Posterior cingulate gyrus (tissue), 11 donors: ENCODE measurements around the gene TP53.
"Not testable (repeated sequence)": the region's sequence is repeated elsewhere in the genome, so short reads cannot be mapped to it uniquely, and the experiment has no call there.

Experiments
- DNase-seq, 10 donors: peaks; one replicate each; pipeline versions ENCODE4 v3.0.0 to v3.0.0-alpha.2; 2020 to 2021; ENCODE audit warnings: mixed read lengths in 3 of 10
- intact Hi-C: fragments of 100-400 bp; cut with DNase I; formaldehyde crosslinking; loops from one replicate; pipeline ENCODE4 v1.15.1; 2023

Gene TP53

GRCh38 chr17:7644775-7645174 is 42.5 kb downstream of the TP53 start:
- DNase-seq = no peak
- intact Hi-C loops = no loop called here

- DNase-seq, intact Hi-C loops: not testable (repeated sequence)
These were observed 45.7 kb downstream of the TP53 start for GRCh38 chr17:7641635-7642034.

DNA sequence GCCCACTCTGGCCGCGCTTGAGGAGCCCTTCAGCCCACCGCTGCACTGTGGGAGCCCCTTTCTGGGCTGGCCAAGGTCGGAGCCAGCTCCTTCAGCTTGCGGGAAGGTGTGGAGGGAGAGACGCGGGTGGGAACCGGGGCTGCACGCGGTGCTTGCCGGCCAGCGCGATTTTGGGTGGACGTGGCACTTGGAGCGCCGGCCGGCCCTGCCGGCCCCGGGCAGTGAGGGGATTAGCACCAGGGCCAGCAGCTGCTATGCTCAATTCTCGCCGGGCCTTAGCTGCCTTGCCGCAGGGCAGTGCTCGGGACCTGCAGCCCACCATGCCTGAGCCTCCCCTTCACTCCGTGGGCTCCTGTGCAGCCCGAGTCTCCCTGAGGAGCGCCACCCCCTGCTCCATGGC is 46.5 kb downstream of the TP53 start:
- intact Hi-C loops = no loop called here
- no peak for DNase-seq

DNA sequence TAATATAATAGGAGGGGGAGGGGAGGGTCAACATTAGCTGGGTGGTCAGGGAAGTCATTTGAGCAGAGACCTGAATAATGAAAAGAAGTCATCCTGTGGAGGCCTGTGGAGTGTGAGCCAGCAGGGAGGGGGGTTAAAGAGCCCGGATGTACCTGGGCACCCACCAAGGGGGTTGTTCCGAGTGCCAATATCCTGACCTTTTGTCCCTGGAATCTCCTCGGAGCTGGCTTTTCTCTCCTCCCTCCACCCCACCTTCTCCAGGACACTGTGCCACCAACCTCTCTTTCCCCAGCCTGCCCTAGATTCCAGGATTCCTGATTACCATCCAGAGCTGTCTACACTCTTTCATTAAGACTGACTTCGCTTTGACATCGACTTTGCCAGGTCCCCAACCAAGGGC is 51.1 kb downstream of the TP53 start:
- no peak for DNase-seq
- intact Hi-C loops = no loop called here

DNA sequence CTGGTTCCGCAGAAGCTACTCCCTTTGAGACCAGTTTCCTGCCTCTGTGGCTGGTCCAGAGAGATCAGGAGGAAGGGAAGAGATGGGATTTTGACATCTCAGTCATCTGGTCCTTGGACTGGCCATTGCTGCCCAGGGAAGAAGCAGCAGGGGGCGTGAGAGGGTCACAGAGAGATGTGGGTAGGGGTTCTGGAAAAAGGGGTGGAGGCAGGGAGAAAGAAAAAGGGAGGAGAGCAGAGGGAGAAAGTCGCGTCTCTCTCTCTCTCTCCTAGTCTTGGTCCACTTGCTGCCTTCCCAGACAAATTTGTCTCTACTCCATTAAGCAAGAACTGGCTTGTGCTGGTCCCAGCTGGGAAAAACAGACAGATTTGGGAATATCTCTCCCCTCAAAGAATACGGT is 52.9 kb downstream of the TP53 start:
- DNase-seq = peak in 5 of 10 donors; percentile 43 to 90 (median 50)
- intact Hi-C loops = loop anchor here (2.0 kb wide), 1 partner anchor 54 kb away; the partner anchor contains the start of gene WRAP53

- DNase-seq = peak in 1 of 10 donors; percentile 29
- intact Hi-C loops = no loop called here
These were observed 54.2 kb downstream of the TP53 start for GRCh38 chr17:7633093-7633492.

GRCh38 chr17:7632492-7632894 is 54.8 kb downstream of the TP53 start:
- peak in 2 of 10 donors; percentile 12 to 69 for DNase-seq
- intact Hi-C loops = no loop called here

DNA sequence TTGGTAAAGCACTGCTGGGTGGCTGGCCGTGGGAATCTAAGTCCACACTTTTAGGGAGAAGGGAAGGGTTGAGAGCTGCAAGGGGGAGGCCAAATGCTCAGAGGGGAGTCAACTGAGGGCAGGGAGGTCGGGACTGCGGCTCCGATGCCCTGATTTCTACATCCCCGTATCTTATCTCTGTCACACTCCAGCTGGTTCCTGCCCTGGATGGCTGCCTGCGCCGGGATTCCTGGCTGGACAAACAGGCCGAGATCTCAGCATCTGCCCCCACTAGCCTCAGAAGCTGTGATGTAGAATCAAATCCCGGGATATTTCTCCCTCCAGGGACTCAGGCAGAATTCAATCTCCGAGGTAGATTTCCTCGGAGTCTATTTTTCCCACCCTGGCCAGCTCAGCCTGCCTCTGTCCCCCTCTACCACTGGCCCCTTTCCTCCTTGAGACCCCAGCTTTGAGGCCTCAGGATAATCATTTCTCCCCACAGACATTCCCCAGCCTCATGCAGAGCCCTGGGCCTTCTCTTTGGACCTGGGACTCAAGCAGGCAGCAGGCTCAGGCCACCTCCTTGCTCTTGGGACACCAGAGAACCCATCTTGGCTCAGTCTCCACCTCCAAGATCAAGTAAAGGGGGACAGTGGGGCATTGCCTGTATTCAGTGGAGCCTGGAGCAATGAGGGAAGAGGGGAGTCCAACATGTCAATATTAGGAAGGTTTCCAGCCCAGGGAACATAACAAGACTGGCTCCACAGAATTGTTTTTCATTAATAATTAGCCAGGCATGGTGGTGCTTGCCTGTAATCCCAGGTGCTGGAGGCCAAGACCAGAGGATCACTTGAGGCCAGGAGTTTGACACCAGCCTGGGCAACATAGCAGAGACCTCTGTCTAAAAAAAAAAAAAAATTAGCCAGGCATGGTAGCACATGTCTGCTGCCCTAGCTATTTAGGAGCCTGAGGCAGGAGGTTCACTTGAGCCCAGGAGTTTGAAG is 55.6 kb downstream of the TP53 start:
- intact Hi-C loops = no loop called here

GRCh38 chr17:7629939-7630571 is 57.2 kb downstream of the TP53 start, which contains the start of gene SHBG:
TSS of gene SHBG (plus strand) at chr17:7630135. CDS start at chr17:7630173, 38 bp downstream.
- DNase-seq = peak in 2 of 10 donors; percentile 49 to 71
- intact Hi-C loops = no loop called here

More for the DNA sequence above, 55.6 kb downstream of the TP53 start:
- peak in 2 of 10 donors; percentile 19 to 55 for DNase-seq

- intact Hi-C loops = no loop called here
- DNase-seq = peak; percentile 91 to 99 (median 94)
These were observed 59.8 kb downstream of the TP53 start, which contains the start of gene SAT2 for GRCh38 chr17:7627250-7628121. TSS of gene SAT2 (minus strand) at chr17:7627821. CDS start at chr17:7627635, 186 bp downstream.

- intact Hi-C loops = no loop called here
- peak in 1 of 10 donors; percentile 30 for DNase-seq
These were observed 60.4 kb downstream of the TP53 start for GRCh38 chr17:7626956-7627249.

DNA sequence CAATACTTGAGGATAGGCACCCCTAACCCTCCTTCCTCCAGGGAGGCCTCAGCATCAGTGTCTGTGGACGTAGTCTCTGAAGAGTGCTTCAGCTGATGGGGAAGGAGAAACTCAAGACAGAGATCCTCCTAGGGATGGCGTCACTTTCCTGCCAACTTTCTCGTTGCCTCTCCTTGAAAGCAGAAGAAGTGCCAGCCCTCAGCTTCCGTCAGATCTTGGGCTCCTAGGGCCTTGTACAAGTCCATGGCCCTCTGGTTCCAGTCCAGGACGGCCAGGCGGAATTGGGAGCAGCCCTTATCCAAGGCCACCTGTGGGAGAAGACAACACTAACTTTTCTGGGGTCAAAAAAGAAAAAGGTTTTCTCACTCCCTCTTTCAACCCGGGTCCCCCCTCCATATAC is 61.0 kb downstream of the TP53 start:
- DNase-seq = peak in 2 of 10 donors; percentile 52 to 76
- intact Hi-C loops = no loop called here

DNA sequence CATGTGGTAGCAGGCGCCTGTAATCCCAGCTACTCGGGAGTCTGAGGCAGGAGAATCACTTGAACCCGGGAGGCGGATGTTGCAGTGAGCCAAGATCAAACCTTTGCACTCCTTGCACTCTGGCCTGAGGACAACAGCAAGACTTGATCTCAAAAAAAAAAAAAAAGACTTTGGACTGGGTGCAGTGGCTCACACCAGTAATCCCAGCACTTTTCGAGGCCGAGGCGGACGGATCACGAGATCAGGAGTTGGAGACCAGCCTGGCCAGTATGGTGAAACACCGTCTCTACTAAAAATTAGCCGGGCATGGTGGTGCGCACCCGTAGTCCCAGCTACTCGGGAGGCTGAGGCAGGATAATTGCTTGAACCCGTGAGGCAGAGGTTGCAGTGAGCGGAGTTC is 61.5 kb downstream of the TP53 start:
- peak in 1 of 10 donors; percentile 22 for DNase-seq
- intact Hi-C loops = not testable (repeated sequence)

DNA sequence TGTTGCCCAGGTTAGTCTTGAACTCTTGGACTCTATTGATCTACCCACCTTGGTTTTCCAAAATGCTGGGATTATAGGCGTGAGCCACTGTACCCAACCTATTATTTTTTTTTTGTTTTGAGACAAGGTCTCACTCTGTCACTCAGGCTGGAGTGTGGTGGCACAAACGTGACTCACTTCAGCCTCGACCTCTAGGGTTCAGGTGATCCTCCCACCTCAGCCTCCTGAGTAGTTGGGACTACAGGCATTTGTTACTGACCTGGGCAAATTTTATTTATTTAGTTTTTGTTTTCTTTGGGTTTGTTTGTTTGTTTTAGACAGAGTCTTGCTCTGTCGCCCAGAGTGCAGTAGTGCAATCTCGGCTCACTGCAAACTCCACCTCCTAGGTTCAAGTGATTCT is 63.6 kb downstream of the TP53 start:
- intact Hi-C loops = no loop called here
- DNase-seq = peak in 2 of 10 donors; percentile 12 to 34

GRCh38 chr17:7620835-7621234 is 66.5 kb downstream of the TP53 start:
- intact Hi-C loops = no loop called here
- DNase-seq = peak in 1 of 10 donors; percentile 49

GRCh38 chr17:7618608-7619007 is 68.7 kb downstream of the TP53 start:
- DNase-seq = no peak

More at GRCh38 chr17:7618608-7619007, 68.7 kb downstream of the TP53 start:
- intact Hi-C loops = no loop called here
